Hindlimb muscle (tissue), 1 donor: ENCODE results near the gene ZNF205. TPM values are rescaled to one million over a fixed set of nuclear protein-coding genes. Genes with fewer than 3 reads are reported as not detected.

Experiments used
- DNase-seq: peaks from one replicate; pipeline ENCODE4 v3.0.0-alpha.2; 2013
- polyA plus RNA-seq: library from polyadenylated mRNA; unstranded; fragments of 120-200 nt; gene quantifications from one replicate; pipeline ENCODE4 v1.2.1, GENCODE V29; 2013; ENCODE audit not compliant: insufficient read length

ZNF205 gene
- polyA plus RNA-seq, 1 donor, result 15.1 TPM

DNA sequence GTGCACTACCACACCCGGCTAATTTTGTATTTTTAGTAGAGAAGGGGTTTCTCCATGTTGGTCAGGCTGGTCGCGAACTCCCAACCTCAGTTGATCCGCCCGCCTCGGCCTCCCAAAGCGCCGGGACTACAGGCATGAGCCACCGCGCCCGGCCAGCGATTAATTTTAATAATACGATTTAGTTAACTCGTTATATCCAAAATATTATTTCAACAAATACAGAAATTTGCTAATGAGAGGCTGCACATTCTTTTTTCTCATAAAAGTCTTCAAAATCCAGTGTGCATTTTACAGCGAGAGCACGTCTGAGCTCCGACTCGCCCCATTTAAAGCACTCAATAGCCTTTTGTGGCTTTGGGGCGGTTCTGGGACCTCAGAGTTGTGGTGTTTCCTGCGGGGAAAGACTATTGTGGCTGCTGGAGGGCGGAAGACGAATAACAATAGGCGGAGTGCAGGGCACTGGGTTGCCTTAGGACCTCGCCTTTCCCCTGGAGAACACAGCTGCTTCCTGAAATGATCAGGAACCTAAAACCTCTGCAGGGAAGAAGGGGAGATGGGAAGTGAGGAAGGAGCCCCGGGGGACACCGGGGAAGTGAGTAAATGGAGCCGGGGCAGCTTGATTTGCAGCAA, 10.4 kb upstream of the ZNF205 start:
- no peak for DNase-seq

GRCh38 chr16:3106205-3106928, 6.0 kb upstream of the ZNF205 start:
- peak; percentile 86 for DNase-seq

DNA sequence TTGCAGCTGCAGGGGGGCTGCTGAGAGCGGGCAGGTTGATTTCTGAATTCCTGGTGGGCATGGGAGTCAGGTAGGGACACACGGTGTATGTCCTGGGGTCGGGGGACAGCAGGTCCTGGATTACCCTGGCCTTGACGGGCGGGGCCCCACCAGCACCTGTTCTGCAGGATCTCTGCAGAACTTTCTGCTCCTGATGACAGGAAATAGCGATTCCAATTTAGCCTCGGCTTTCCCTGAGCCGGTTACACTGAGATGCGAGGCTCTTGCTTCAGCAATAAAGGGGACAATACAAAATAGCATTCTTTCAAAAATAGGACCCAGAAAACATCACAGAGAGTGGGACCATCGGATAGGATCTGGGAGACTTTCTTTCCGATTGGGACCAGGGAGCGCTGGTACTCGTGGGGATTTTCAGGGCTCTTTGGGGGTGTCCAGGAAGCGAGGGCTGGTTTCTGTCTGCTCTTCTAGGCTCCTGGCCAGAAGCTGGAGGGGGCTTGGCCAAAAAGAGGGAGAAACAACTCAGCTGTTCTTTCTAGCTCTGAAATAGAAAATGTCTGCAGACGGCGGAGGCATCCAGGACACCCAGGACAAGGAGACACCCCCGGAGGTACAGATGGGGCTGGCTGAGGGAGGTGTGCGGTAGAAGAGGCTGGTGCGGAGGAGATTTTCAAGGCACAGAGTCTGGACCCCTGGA, 642 bp downstream of the ZNF205 start:
- no peak for DNase-seq

DNA sequence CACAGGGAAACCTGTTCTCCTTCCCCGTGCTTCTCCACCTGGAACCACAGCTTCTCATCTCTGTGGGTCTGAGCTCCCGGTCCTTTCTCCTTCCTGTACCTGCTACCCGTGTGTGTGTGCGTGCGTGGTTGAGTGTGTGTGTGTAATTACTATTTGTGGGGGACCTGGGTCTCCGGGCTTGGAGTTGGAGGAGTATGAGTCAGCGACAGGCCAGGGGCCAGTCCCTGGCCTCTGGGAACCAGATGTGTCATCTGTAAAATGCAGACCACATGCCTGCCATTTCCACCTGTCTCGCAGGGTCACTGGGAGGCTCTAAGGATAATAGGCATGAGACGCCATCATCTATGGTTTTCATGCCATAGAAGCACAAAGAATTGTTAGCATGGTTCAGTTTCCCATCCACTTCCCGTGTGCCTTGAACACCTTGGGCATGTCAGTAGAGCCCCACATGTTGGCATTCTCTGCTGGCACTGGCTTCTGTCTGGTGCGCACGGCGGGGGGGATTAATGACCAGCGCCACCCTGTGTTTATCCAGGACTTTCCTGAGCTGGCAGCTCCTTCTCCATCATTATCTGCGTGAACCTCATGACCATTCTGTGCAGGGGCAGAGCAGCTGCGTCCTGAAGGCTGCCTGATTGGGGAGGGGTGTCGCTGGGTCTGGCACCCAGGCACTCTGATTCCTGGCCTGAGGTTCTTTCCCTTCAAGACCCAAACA, 1.5 kb downstream of the ZNF205 start:
- DNase-seq, result no peak

DNA sequence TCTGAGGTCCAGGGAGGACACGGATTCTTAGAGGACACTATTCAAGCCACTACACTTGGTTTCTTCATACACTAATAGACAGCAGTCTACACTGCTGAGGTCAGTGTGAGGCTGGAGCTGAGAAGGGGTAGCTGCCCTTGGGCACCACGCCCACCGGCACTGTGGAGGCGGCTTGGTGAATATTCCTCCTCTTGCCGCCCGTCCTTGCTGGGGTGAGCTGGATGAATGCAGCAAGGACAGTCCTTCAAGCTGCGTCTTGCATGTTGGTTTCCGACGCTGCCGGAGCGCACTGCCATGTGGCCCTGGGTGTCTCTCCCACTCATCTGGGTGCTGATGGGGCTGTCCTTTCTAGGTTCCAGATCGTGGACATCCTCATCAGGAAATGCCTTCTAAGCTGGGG, 2.6 kb downstream of the ZNF205 start:
- no peak for DNase-seq

GRCh38 chr16:3115561-3115960, 3.2 kb downstream of the ZNF205 start:
- no peak for DNase-seq

DNA sequence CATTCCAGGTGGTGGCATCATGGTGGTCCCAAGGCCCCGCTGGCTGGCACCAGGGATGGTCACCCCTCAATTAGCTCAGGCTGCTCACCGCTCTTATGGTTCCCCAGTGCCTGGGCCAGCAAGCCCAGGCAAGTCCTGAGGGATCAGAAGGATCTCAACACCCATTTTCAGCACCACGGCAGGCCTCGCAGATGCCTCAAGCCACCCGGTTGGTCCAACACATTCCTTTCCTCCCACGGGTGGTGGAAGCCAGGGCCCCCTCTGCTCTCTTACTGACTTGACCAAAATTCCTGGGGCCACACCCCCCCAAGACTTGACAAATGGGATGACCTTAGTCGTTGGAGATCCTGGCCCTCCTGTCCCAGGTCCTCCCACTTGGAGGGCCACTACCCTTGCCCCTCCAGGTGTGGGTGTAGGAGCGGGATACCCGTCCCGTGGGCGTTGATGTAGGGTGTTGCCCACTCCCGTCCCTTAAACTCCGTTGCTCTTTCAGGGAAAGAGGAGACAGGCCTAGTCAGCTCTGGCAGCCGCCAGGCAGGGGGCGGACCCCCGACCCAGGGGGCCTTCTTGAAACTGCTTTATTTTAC, 5.9 kb downstream of the ZNF205 start:
- no peak for DNase-seq

DNA sequence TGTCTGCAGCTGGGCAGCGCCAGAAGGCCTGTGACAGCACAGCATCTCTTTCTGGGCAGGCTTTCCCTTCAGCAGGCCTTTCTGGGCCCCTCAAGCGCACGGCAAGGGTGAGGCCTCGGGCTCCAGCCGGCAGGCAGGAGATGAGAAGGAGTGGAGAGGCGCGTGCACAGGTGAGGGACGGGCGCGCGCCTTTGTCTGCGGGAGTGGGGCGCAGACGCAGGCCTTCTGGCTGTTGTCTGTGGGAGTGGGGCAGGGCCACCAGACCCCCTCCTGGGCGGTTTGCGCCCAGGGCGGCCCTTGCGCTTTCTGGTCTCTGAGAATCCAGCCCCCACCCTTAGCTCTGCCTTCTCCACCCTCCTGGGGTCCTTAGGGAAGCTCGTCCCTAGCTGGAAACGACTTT, 6.5 kb downstream of the ZNF205 start:
- DNase-seq, result no peak

GRCh38 chr16:3119286-3119685, 6.9 kb downstream of the ZNF205 start:
- no peak for DNase-seq

DNA sequence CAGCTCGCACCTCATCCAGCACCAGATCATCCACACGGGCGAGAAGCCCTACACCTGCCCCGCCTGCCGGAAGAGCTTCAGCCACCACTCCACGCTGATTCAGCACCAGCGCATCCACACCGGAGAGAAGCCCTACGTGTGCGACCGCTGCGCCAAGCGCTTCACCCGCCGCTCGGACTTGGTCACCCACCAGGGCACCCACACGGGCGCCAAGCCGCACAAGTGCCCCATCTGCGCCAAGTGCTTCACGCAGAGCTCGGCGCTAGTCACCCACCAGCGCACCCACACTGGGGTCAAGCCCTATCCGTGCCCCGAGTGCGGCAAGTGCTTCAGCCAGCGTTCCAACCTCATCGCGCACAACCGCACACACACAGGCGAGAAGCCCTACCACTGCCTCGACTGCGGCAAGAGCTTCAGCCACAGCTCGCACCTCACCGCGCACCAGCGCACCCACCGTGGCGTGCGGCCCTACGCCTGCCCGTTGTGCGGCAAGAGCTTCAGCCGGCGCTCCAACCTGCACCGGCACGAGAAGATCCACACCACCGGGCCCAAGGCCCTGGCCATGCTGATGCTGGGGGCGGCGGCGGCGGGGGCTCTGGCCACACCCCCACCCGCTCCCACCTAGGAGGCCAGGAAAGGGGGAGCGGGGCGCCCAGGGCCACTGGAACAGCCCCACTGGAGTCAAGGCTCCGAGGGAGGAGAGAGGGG, 7.5 kb downstream of the ZNF205 start:
- DNase-seq, result no peak

DNA sequence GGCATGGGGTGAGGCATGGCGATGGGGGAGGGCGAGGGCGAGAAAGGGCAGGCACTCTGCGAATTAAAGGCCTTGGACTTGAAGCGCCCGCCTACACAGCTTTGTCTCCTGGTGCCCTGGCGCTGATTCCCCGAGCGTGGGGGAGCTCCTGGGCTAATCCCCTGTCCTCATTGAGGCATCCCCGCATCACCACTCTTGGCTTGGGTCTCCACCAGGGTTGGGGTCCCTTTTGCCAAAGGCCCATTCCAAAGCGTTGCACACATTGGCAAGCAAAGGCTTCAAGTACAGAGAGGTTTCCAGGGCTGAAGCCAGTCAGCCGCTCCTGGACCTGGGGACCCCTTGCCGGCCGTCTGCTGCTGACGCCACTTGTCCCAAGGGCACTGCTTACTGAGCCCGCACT, 8.0 kb downstream of the ZNF205 start:
- no peak for DNase-seq

GRCh38 chr16:3121851-3122467, 9.6 kb downstream of the ZNF205 start:
- DNase-seq, result peak; percentile 62

GRCh38 chr16:3122926-3123570, 10.7 kb downstream of the ZNF205 start:
- DNase-seq, result no peak

- peak; percentile 97 for DNase-seq
Observed at GRCh38 chr16:3123986-3124886, 11.8 kb downstream of the ZNF205 start.

DNA sequence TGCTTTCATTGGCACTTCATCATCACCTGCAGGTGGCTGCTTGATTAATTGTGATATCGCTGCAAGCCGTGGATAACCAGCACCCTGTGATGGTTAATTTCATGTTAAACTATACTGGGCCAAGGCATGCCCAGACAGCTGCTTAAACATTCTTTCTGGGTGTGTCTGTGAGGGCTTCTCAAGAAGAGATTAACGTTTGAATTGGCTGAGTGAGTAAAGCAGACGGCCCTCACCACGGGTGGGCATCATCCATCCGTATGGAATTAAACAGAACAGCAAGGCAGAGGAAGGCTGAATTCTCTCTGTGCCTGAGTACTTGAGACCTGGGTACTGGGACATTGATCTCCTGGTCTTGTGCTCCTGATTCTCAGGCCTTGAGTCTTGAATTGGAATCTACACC, 15.4 kb downstream of the ZNF205 start:
- DNase-seq, result no peak

DNA sequence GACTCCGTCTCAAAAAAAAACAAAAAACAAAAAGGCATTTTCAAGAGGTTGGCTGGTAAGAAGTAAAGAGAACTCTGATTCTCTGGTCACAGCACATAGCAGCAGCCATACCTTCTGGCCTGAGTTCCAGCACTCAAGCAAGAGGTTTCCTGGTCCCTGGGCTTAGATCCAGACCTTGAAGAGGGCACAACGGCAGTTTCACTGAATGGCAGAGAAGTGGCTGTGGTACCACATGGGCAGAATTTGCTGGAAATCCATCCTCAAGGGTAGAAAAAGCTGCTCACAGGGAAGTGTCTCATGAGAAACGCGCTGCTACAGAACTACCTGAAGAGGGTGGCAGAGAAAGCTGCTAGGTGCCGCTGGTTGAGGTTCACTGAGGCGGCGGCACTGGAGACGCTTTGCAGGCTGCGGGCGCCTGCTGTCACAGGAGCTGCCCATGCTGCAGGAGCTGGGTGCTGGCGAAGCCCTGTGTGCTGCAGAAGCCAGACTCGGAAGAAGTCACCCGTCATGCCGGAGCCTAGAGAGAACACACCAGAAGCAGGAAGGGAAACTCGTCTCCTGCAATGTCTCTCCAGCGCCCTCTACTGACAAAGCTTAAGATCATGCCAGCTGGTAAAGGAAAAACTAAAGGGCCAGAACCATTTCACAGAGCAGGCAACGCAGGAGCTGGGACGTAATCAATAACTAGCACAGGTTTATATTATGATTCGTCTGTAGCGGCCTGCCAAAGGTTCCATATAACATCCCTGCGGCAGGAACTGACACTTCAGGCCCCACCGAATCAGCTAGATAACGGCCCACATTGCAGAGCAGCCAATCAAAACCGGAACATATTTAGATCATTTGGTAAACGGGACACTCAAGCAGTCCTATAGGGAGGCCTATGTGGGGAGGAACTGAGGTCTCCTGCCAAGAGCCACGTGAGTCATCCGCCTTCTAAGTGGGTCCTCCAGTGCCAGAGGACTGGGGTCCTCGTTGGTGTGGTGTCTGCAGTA, 17.0 kb downstream of the ZNF205 start:
- peak; percentile 86 for DNase-seq

DNA sequence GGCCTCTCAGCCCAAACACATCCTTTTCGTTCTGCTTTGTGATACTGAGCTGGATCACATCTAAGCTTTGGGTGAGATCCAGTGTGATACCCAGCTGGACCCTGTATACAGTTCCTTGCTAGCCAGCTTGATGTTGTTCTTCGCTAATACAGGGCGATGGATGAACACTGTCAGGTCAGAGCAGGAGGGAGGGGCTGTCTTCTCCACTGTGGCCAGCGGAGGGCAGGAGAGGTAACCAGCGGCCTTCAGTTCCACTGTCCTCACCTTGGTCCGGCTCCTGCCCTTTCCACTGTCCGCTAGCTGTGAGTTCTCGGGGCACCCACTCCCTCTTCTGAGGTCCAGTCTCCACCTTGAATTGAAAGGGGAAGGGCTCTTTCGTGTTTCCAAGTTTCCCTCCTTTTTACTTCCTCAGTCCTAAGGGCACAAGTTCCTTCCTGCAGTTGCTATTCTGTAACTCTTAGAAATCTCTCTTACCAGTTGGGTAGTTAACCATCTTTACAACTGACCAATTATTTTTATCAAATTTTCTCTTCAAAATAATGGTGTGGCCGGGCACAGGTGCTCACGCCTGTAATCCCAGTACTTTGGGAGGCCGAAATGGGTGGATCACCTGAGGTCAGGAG, 19.5 kb downstream of the ZNF205 start:
- DNase-seq, result no peak

DNA sequence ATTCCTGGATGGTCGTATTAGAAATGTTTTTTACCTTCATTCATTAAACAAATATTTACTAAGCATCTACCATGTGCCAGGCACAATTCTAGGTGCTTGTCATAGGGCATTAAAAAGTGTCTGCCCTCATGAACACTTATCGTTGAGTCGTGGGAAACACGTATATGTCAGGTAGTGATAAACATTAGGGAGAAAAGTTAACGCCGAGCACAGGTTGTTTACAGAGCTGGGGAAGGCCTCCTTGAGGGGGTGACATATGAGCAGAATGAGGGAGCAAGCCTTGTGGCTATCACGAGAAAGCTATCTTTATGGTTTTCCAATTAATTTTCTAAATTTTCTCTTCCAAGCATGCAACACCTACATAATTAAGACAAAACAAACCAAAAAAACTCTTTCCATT, 21.5 kb downstream of the ZNF205 start:
- no peak for DNase-seq
